ENCODE measurements around the gene FAM25A. TPM values are rescaled to one million over a fixed set of nuclear protein-coding genes. Genes with fewer than 3 reads are reported as not detected.
"Not testable (repeated sequence)": the region's sequence is repeated elsewhere in the genome, so short reads cannot be mapped to it uniquely, and the experiment has no call there.

The FAM25A gene
- total RNA-seq, 1 donor from 2014 or later, result not detected

GRCh38 chr10:86976362-86977056 lies 43.6 kb upstream of the FAM25A start:
- no peak for TF ChIP-seq CTCF (IDR thresholded peaks at IDR 0.05)
- H3K4me1 ChIP-seq, result peaks cover 29% of the 10 kb centered on the region
- ATAC-seq (no peak), DNase-seq (no peak)
- no peaks in the 10 kb centered on the region for H3K36me3 ChIP-seq
- H3K9me3 ChIP-seq, result no peaks in the 10 kb centered on the region
- H3K27ac ChIP-seq, result no peak overlapping the region
- no peaks in the 10 kb centered on the region for H3K27me3 ChIP-seq (ENCODE audit: low read depth)
- intact Hi-C loops (cut with DNase I), result no loop called here
- H3K4me3 ChIP-seq, result no peak overlapping the region

GRCh38 chr10:86978457-86978856 lies 41.6 kb upstream of the FAM25A start:
- ATAC-seq; H3K27me3 ChIP-seq (ENCODE audit: low read depth); intact Hi-C loops (cut with DNase I); DNase-seq; H3K9me3 ChIP-seq; H3K36me3 ChIP-seq; H3K4me3 ChIP-seq: not testable (repeated sequence)
- Histone ChIP-seq H3K4me1 (peaks cover 17% of the 10 kb centered on the region), H3K27ac (peak overlapping the region; percentile 41)

- H3K9me3 ChIP-seq, result no peaks in the 10 kb centered on the region
- no peaks in the 10 kb centered on the region for H3K36me3 ChIP-seq
- peaks cover 17% of the 10 kb centered on the region for H3K4me1 ChIP-seq
- H3K27me3 ChIP-seq (ENCODE audit: low read depth), result no peaks in the 10 kb centered on the region
- H3K4me3 ChIP-seq, result no peak overlapping the region
- no peak for DNase-seq
- intact Hi-C loops (cut with DNase I), result no loop called here
- H3K27ac ChIP-seq, result no peak overlapping the region
- no peak for TF ChIP-seq CTCF (IDR thresholded peaks at IDR 0.05)
- ATAC-seq, result peak in 1 of 2 donors; percentile 33
Measured at GRCh38 chr10:86979296-86979818, 40.7 kb upstream of the FAM25A start.

- no peaks in the 10 kb centered on the region for H3K27me3 ChIP-seq (ENCODE audit: low read depth)
- intact Hi-C loops (cut with DNase I), result no loop called here
- DNase-seq, result no peak
- peak; percentile 56 to 64 for ATAC-seq
- peak overlapping the region; percentile 64 for H3K27ac ChIP-seq
- no peak overlapping the region for H3K4me3 ChIP-seq
- no peaks in the 10 kb centered on the region for H3K36me3 ChIP-seq
- H3K9me3 ChIP-seq, result no peaks in the 10 kb centered on the region
- H3K4me1 ChIP-seq, result peaks cover 17% of the 10 kb centered on the region
- no peak for TF ChIP-seq CTCF (IDR thresholded peaks at IDR 0.05)
Measured at GRCh38 chr10:86979977-86980448, 40.1 kb upstream of the FAM25A start.

GRCh38 chr10:86981020-86981419 lies 39.1 kb upstream of the FAM25A start:
- H3K27me3 ChIP-seq (ENCODE audit: low read depth); ATAC-seq; H3K36me3 ChIP-seq; H3K4me3 ChIP-seq; intact Hi-C loops (cut with DNase I); DNase-seq; H3K9me3 ChIP-seq; H3K27ac ChIP-seq: not testable (repeated sequence)
- H3K4me1 ChIP-seq, result peaks cover 17% of the 10 kb centered on the region

GRCh38 chr10:86981716-86982115 lies 38.4 kb upstream of the FAM25A start:
- DNase-seq (no peak), ATAC-seq (no peak)
- no peak overlapping the region for H3K27ac ChIP-seq
- H3K36me3 ChIP-seq, result no peaks in the 10 kb centered on the region
- H3K9me3 ChIP-seq, result no peaks in the 10 kb centered on the region
- intact Hi-C loops (cut with DNase I), result no loop called here
- H3K4me3 ChIP-seq, result no peak overlapping the region
- no peaks in the 10 kb centered on the region for H3K27me3 ChIP-seq (ENCODE audit: low read depth)
- H3K4me1 ChIP-seq, result peaks cover 17% of the 10 kb centered on the region
- TF ChIP-seq CTCF (IDR thresholded peaks at IDR 0.05), result no peak

- ATAC-seq; H3K27me3 ChIP-seq (ENCODE audit: low read depth); H3K27ac ChIP-seq; intact Hi-C loops (cut with DNase I); DNase-seq; H3K9me3 ChIP-seq; H3K36me3 ChIP-seq; H3K4me3 ChIP-seq: not testable (repeated sequence)
- peaks cover 15% of the 10 kb centered on the region for H3K4me1 ChIP-seq
Measured at GRCh38 chr10:86984498-86984897, 35.6 kb upstream of the FAM25A start.
